HEK293 (cell line): ENCODE measurements around the gene ADAM8.

Source experiments
- CTCF ChIP-seq: fragments of 450-650 bp; formaldehyde crosslinking; IDR thresholded peaks from 2 replicates; pipeline ENCODE4 v1.5.1; 2016; ENCODE audit warnings: missing biosample characterization, missing genetic modification characterization
- KLF1 ChIP-seq: fragments of 450-650 bp; formaldehyde crosslinking; IDR thresholded peaks from 2 replicates; pipeline ENCODE4 v1.5.1; 2016; ENCODE audit warnings: missing biosample characterization, missing genetic modification characterization
- ZNF10 ChIP-seq: fragments of 450-650 bp; formaldehyde crosslinking; IDR thresholded peaks from 2 replicates; pipeline ENCODE4 v1.5.1; 2017; ENCODE audit warnings: missing biosample characterization, missing genetic modification characterization
- ZNF211 ChIP-seq: fragments of 450-650 bp; formaldehyde crosslinking; IDR thresholded peaks from 2 replicates; pipeline ENCODE4 v1.5.1; 2016; ENCODE audit warnings: low read depth, missing biosample characterization, missing genetic modification characterization
- ZNF239 ChIP-seq: fragments of 450-650 bp; formaldehyde crosslinking; IDR thresholded peaks from 2 replicates; pipeline ENCODE4 v1.5.1; 2016; ENCODE audit warnings: missing biosample characterization, missing genetic modification characterization
- ZNF24 ChIP-seq: fragments of 450-650 bp; formaldehyde crosslinking; IDR thresholded peaks from 2 replicates; pipeline ENCODE4 v1.5.1; 2016; ENCODE audit warnings: missing biosample characterization, missing genetic modification characterization
- ZNF530 ChIP-seq: fragments of 450-650 bp; formaldehyde crosslinking; IDR thresholded peaks from 2 replicates; pipeline ENCODE4 v1.5.1; 2016; ENCODE audit warnings: low read depth, missing biosample characterization, missing genetic modification characterization
- ZNF560 ChIP-seq: fragments of 450-650 bp; formaldehyde crosslinking; IDR thresholded peaks from 2 replicates; pipeline ENCODE4 v1.5.1; 2017; ENCODE audit warnings: missing biosample characterization, missing genetic modification characterization, borderline replicate concordance
- ZNF768 ChIP-seq: fragments of 450-650 bp; formaldehyde crosslinking; IDR thresholded peaks from 2 replicates; pipeline ENCODE4 v1.5.1; 2018; ENCODE audit warnings: missing biosample characterization, mild to moderate bottlenecking, missing genetic modification characterization
- TF ChIP-seq, protein P1 (sequence below): fragments of 450-650 bp; formaldehyde crosslinking; IDR thresholded peaks from 2 replicates; pipeline ENCODE4 v1.5.1; 2016; ENCODE audit warnings: missing biosample characterization, missing genetic modification characterization

DNA sequence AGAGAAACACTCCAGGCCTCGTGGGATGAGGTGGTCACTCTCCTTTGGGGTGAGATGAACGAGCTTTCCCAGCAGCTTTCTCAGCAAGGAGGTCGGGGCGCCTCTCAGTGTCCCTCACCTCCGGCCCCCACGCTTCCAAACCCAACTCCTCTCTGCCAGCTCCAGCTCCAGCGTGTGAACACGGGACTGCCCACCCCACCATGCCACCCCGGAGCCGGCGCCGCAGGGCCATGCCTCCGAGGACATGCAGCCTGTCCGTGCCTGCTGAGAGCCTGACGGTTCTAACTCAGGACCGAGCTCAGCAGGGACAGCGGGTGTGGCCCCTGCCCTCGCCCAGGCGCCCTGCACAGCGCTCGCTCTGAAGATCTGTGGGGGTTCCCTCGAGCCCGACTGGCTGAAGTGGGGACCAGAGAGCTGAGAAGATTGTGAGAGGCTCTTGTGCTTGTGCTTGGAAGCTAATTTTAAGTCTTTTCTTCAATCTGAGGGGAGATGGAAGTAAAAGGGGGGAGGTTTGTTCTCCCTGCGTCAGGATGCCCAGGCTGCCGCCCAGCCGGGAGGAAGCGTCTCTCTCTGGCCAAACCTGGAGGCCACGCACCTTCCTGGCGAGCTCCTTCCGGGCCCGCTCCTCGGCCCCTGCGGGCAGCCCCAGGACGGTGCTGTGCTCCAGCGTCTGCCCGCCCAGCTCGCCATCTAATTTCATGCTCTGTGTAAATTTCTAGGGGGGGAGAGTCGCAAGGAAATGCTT lies 5.1 kb upstream of the ADAM8 start:
- no peak for TF ChIP-seq ZNF560 (tag by site-specific recombination)
- no peak for TF ChIP-seq CTCF (tag by site-specific recombination)
- no peak for TF ChIP-seq ZNF10 (tag by site-specific recombination)
- no peak for TF ChIP-seq ZNF239 (tag by site-specific recombination)
- TF ChIP-seq ZNF24 (tag by site-specific recombination) = no peak
- no peak for TF ChIP-seq ZNF530 (tag by site-specific recombination)
- no peak for TF ChIP-seq ZNF768
- TF ChIP-seq KLF1 (tag by site-specific recombination) = no peak
- TF ChIP-seq, protein P1, sequence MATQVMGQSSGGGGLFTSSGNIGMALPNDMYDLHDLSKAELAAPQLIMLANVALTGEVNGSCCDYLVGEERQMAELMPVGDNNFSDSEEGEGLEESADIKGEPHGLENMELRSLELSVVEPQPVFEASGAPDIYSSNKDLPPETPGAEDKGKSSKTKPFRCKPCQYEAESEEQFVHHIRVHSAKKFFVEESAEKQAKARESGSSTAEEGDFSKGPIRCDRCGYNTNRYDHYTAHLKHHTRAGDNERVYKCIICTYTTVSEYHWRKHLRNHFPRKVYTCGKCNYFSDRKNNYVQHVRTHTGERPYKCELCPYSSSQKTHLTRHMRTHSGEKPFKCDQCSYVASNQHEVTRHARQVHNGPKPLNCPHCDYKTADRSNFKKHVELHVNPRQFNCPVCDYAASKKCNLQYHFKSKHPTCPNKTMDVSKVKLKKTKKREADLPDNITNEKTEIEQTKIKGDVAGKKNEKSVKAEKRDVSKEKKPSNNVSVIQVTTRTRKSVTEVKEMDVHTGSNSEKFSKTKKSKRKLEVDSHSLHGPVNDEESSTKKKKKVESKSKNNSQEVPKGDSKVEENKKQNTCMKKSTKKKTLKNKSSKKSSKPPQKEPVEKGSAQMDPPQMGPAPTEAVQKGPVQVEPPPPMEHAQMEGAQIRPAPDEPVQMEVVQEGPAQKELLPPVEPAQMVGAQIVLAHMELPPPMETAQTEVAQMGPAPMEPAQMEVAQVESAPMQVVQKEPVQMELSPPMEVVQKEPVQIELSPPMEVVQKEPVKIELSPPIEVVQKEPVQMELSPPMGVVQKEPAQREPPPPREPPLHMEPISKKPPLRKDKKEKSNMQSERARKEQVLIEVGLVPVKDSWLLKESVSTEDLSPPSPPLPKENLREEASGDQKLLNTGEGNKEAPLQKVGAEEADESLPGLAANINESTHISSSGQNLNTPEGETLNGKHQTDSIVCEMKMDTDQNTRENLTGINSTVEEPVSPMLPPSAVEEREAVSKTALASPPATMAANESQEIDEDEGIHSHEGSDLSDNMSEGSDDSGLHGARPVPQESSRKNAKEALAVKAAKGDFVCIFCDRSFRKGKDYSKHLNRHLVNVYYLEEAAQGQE (tag by site-specific recombination) = no peak
- TF ChIP-seq ZNF211 (tag by site-specific recombination) = no peak
